Spinal cord (tissue), 10 donors: ENCODE results near the gene CCL14. TPM values are rescaled to one million over a fixed set of nuclear protein-coding genes. Genes with fewer than 3 reads are reported as not detected.
A peak's percentile ranks its signal among the peaks of the same experiment; 100 is the strongest.
"Not testable (repeated sequence)": the region's sequence is repeated elsewhere in the genome, so short reads cannot be mapped to it uniquely, and the experiment has no call there.

Source experiments
- DNase-seq, 6 donors: peaks; one replicate each; pipeline versions ENCODE4 v3.0.0 to v3.0.0-alpha.2; 2013 to 2015; ENCODE audit warnings: low spot score in 6 of 6, low read depth in 4 of 6
- H3K27ac ChIP-seq: one replicate; pipeline ENCODE4 v1.5.1; 2013; ENCODE audit warnings: low read depth, low read length, control low read depth
- H3K27me3 ChIP-seq: one replicate; pipeline ENCODE4 v1.6.1; 2013; ENCODE audit warnings: low read length; ENCODE audit not compliant: control insufficient read depth, insufficient read depth
- H3K36me3 ChIP-seq: one replicate; pipeline ENCODE4 v1.6.1; 2013; ENCODE audit warnings: low read length; ENCODE audit not compliant: control insufficient read depth, insufficient read depth
- H3K4me1 ChIP-seq: one replicate; pipeline ENCODE4 v1.6.1; 2013; ENCODE audit warnings: low read length; ENCODE audit not compliant: control insufficient read depth, insufficient read depth
- H3K4me3 ChIP-seq: one replicate; pipeline ENCODE4 v1.5.1; 2013; ENCODE audit warnings: low read depth, low read length, control low read depth
- H3K9me3 ChIP-seq: one replicate; pipeline ENCODE4 v1.6.1; 2013; ENCODE audit warnings: low read length; ENCODE audit not compliant: control insufficient read depth, insufficient read depth
- WGBS: methylation state at CpG from one replicate; pipeline ENCODE4 v1.1.5; 2013; ENCODE audit warnings: missing lambda C conversion rate; ENCODE audit not compliant: insufficient coverage; 5-methylcytosine and 5-hydroxymethylcytosine counted together
- polyA plus RNA-seq, 2 donors: library from polyadenylated mRNA; unstranded; fragments of 120-200 nt; gene quantifications; one replicate each; pipeline ENCODE4 v1.2.1, GENCODE V29; 2013; ENCODE audit not compliant: insufficient read length in 2 of 2
- total RNA-seq, 2 donors: library from RNA; depleted of rRNA in 1 of 2; stranded (reverse); fragments of 120-200 nt in 1 of 2; fragments of >200 nt in 1 of 2; gene quantifications; one replicate each; pipeline versions ENCODE4 v1.2.3 to v1.2.4, GENCODE V29; 2013 to 2014
- donor health status: healthy.

The CCL14 gene
- total and polyA plus RNA-seq, 4 donors, result 1.7 to 42.0 (median 6.5) TPM

- H3K27me3 ChIP-seq, result no peaks in the 10 kb centered on the region
- no peaks in the 10 kb centered on the region for H3K9me3 ChIP-seq
- H3K4me3 ChIP-seq, result no peak overlapping the region
- no peak overlapping the region for H3K27ac ChIP-seq
- no peaks in the 10 kb centered on the region for H3K36me3 ChIP-seq
- WGBS, result 48% methylated on average over 4 of the region's 7 CpGs
- H3K4me1 ChIP-seq, result no peaks in the 10 kb centered on the region
- DNase-seq, result no peak
Observed at GRCh38 chr17:35953720-35954119, 32.8 kb downstream of the CCL14 start.

- 100% methylated on average over 2 of the region's 3 CpGs for whole genome bisulfite sequencing
- Histone ChIP-seq H3K36me3 (no peaks in the 10 kb centered on the region), H3K27ac (no peak overlapping the region), H3K27me3 (no peaks in the 10 kb centered on the region), H3K4me3 (no peak overlapping the region), H3K9me3 (no peaks in the 10 kb centered on the region), H3K4me1 (no peaks in the 10 kb centered on the region)
- DNase-seq, result peak in 1 of 6 donors; percentile 5
Observed at GRCh38 chr17:35949401-35949800, 37.1 kb downstream of the CCL14 start.

GRCh38 chr17:35948092-35948491 is 38.4 kb downstream of the CCL14 start:
- no peaks in the 10 kb centered on the region for H3K36me3 ChIP-seq
- H3K4me1 ChIP-seq, result no peaks in the 10 kb centered on the region
- no peak overlapping the region for H3K4me3 ChIP-seq
- H3K27me3 ChIP-seq, result no peaks in the 10 kb centered on the region
- H3K27ac ChIP-seq, result no peak overlapping the region
- DNase-seq, result no peak
- 95% methylated on average over 7 of the region's 7 CpGs for WGBS
- H3K9me3 ChIP-seq, result no peaks in the 10 kb centered on the region

GRCh38 chr17:35947156-35947585 is 39.4 kb downstream of the CCL14 start:
- Histone ChIP-seq H3K9me3 (no peaks in the 10 kb centered on the region), H3K36me3 (no peaks in the 10 kb centered on the region), H3K27me3 (no peaks in the 10 kb centered on the region), H3K27ac (no peak overlapping the region), H3K4me1 (no peaks in the 10 kb centered on the region), H3K4me3 (no peak overlapping the region)
- DNase-seq, result peak in 2 of 6 donors; percentile 70 to 88
- WGBS, result 5% methylated on average over 5 of the region's 12 CpGs

- no peaks in the 10 kb centered on the region for H3K4me1 ChIP-seq
- no peak for DNase-seq
- no peaks in the 10 kb centered on the region for H3K27me3 ChIP-seq
- no peak overlapping the region for H3K4me3 ChIP-seq
- H3K27ac ChIP-seq, result no peak overlapping the region
- no peaks in the 10 kb centered on the region for H3K9me3 ChIP-seq
- 92% methylated on average over 2 of the region's 4 CpGs for WGBS
- H3K36me3 ChIP-seq, result no peaks in the 10 kb centered on the region
Observed at GRCh38 chr17:35944151-35944550, 42.4 kb downstream of the CCL14 start.

GRCh38 chr17:35943537-35943936 is 43.0 kb downstream of the CCL14 start, which contains the start of gene LYZL6:
Gene LYZL6 (minus strand): TSS chr17:35943713. CDS start chr17:35939356, 4,357 bp downstream.
- no peak for DNase-seq
- Histone ChIP-seq H3K4me3 (no peak within 1 kb of the TSS), H3K9me3 (no peaks in the 10 kb centered on the region), H3K36me3 (no peaks in the 10 kb centered on the region), H3K27ac (no peak within 1 kb of the TSS), H3K4me1 (no peaks in the 10 kb centered on the region), H3K27me3 (no peaks in the 10 kb centered on the region)
- 92% methylated on average over 2 of the region's 2 CpGs for WGBS

GRCh38 chr17:35942588-35943186 is 43.8 kb downstream of the CCL14 start:
- 40% methylated on average over 5 of the region's 9 CpGs for WGBS
- Histone ChIP-seq H3K9me3 (no peaks in the 10 kb centered on the region), H3K4me3 (no peak overlapping the region), H3K36me3 (no peaks in the 10 kb centered on the region), H3K4me1 (no peaks in the 10 kb centered on the region), H3K27me3 (no peaks in the 10 kb centered on the region), H3K27ac (no peak overlapping the region)
- peak in 2 of 6 donors; percentile 8 to 52 for DNase-seq

GRCh38 chr17:35938492-35938891 is 48.0 kb downstream of the CCL14 start:
- DNase-seq, H3K27me3 ChIP-seq, H3K4me1 ChIP-seq, H3K27ac ChIP-seq, H3K9me3 ChIP-seq, H3K36me3 ChIP-seq, H3K4me3 ChIP-seq: not testable (repeated sequence)
- no CpG with 5 or more reads among the region's 3 CpGs for WGBS

- DNase-seq, result no peak
- Histone ChIP-seq H3K27me3 (no peaks in the 10 kb centered on the region), H3K4me3 (no peak overlapping the region), H3K36me3 (no peaks in the 10 kb centered on the region), H3K27ac (no peak overlapping the region), H3K4me1 (peaks cover 4% of the 10 kb centered on the region), H3K9me3 (no peaks in the 10 kb centered on the region)
- WGBS, result 100% methylated on average over 3 of the region's 5 CpGs
Observed at GRCh38 chr17:35936063-35936462, 50.5 kb downstream of the CCL14 start.

GRCh38 chr17:35934760-35935159 is 51.8 kb downstream of the CCL14 start:
- Histone ChIP-seq H3K27me3 (no peaks in the 10 kb centered on the region), H3K9me3 (no peaks in the 10 kb centered on the region), H3K36me3 (no peaks in the 10 kb centered on the region), H3K4me3 (no peak overlapping the region), H3K27ac (no peak overlapping the region), H3K4me1 (peaks cover 15% of the 10 kb centered on the region)
- DNase-seq, result no peak
- WGBS, result 86% methylated on average over 8 of the region's 10 CpGs
